HG02763 (cell line): Measurements from ENCODE around the gene LFNG.

ENCODE experiments used
- ATAC-seq: cut with Tn5 transposase; IDR thresholded peaks from one replicate; pipeline ENCODE4 v1.9.1; 2021; ENCODE audit warnings: mild to moderate bottlenecking, moderate library complexity; ENCODE audit not compliant: unreplicated experiment

The LFNG gene

DNA sequence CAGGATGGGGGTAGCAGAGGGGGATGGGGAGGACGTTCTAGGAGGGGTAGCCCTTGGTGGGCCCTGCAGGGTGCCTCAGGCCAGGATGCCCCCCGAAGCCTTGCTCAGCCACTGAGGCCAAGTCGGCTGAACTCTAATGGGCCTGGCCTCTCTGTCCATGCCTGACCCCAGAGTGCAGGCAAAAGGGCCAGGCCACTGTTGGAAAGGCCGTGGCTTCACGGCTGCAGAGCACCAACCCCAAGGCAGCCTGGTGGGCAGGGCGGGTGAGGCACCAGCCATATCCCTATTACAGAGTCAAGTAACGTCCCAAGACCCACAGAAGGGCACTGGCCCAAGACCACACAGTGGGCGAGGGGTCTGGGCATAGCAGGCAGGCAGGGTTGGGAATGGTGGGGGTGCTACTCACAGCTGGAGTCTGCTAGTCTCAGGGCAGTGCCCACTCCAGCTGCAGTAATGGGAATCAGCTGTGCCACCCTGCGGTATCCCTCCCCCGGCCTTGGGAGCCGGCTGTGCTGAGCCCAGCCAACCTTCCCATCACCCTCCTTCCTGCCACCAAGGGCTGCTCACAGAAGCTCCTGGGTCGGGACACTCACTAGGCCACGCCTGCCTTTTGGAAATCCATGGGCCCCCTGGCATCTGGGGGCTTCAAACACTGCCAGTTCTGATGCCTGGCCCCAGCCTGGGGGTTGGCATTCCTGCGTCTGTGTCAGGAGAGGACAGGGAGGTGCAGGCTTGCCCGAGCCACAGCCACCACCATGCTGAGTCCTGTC, 4.0 kb upstream of the LFNG start:
- ATAC-seq: no peak

DNA sequence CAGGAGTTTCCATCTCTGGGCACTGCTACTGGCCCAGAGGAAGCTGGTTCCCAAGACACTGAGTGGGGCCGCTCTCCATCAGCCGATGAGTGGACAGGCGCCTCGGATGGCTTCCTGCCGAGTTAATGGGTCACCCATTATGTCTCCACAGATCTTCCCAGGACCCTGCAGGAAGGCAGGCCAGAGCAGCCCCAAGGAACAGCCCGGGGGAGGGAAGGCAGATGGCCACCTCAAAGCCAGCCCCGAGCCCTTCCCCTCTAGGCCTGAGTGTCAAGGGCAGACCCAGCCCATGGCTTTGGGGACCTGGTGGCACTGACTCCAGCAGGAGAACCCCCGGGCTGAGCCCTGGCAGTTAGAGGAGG, 3.4 kb upstream of the LFNG start:
- no peak for ATAC-seq

DNA sequence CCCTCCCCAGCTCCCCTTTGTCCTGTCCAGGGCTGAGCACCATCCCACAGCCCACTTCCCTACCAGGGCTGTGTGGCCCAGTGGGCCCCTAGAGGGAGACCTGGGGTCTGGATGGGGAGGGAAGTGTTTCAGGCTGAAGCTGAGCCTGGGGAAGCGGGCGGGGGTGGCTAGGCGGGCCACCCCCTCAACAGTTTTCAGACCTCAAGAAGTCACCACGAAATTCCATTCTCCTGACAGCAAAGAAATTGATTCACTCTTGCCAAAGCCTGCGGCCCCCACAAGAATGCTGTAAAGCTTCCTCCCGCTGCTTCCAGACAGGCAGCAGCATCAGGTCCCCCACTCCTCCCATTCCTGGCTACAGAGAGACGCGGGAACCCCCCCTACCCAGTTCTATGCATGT, 2.5 kb upstream of the LFNG start:
- ATAC-seq: no peak

DNA sequence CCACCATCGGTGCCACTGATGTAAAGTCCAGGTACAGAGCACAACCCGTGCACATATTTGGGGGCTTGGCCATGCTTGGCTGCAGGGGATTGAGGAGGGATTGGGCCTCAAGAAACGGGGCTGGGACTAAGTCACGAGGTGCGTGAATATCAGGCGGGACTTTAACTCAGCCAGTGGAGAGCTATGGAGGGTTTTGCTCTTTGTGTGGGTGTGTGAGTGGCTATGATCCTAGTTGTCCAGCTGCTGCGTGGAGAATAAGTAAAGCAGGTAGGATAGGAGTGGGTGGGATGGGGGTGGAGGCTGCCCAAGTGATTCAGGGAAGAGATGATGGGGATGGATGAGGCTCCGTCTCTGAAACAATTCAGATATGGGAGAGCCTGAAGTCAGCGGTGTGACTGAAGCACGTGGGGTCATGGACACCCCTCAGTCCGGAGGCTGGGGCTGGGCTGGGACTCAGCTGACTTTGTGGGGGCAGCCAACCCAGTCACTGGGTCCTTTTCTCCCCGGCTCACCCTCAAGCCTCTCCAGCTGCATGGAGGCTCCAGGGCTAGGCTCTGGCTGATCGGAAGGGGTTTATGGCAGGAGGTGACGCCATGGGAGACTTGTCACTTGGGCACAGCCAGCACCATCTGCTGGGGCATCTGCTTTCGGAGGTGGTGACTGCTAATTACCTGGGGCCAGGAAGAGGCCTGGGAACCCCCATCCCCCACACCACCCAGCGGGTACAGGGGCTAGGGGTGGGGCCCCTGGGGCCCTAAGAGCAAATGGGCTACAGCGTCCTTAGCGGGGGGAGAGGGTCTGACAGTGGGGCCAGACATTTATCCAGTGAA, 1.7 kb upstream of the LFNG start:
- ATAC-seq: no peak

DNA sequence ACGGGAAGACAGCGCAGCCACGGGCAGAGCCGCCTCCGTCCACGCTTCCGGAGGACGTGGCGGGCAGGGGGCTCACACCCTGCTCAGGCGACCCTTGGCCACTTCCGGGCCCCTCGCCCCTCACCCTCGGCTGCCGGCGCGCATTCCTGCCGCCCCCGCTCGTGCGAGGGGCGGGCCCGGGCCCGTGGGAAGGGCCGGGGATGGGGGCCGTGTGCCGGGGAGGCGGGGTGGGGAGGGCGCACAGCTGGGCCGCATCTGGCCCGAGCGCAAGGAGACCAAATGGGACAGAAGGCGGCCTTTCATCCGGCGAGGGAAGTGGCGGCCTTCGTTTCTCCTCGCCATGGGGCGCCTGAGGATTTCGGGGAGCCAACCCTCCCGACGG, 846 bp upstream of the LFNG start:
- ATAC-seq: no peak

DNA sequence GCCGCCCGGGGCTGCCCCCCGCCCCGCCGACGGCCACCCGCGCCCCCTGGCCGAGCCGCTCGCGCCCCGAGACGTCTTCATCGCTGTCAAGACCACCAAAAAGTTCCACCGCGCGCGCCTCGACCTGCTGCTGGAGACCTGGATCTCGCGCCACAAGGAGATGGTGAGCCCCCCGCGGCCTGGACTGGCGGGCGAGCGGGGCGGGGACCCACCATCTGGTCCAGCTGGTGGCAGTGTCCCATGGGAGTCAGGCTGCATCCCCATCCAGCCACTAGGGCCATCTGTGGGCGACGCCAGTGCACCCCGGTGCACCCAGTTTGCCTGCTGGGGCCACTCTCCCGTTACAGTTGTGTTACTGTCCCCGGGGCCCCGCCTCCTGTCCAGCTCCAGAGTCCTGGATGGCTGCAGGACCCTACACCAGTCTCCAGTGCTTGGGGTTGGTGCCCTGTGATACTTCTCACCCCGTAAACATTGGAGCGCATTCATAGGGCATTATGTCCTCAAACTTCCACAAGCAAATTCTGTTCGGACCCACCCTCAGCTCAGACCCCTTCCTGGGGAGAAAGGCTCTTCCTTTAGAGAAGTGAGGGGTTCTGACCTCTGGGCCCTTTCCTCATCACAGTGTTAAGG, 672 bp downstream of the LFNG start:
- no peak for ATAC-seq

DNA sequence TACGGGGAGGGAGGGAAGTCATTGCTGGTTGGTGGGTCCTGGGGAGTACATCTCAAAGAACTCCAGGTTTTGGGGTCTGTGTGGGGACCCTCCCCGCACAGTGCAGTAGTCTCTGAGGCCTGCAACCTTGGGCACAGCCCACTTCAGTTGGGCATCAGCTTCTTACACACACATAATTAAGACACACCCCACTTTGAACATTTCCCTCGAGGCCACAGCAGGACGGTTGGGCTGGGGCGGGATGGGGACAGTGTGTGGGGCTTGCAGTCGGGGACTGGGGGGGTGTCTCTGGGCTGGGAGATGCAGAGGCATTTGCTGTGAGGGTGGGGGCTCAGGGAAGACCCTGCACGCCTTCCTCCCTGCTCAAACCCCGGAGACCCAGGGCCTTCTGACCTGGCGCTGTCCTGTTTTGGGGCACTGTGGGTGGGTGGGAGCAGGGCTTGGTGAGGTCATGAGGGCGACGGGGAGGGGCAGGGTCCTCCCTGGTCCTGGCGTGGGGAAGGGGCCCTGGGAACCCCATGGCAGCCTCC, 1.3 kb downstream of the LFNG start:
- ATAC-seq: no peak

DNA sequence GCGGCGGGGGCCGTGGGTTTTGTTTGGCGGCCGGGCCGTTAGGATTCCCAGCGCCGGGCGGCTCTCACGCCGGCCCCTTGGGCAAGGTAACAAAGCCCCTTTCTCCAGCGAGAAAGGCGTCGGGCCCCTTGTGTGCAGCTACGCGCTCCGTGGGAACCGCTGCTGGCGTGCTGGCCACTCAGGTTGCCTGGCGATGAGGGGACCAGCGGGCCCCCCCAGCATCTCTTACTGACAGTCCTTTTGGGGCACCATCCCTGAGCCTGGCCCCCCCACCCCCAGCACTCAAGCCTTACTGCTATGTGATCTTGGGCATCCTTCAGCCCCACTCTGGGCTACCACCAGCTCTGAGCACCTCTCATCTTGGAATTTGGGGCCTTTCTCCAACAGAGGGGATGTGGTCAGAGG, 1.8 kb downstream of the LFNG start:
- ATAC-seq: no peak

DNA sequence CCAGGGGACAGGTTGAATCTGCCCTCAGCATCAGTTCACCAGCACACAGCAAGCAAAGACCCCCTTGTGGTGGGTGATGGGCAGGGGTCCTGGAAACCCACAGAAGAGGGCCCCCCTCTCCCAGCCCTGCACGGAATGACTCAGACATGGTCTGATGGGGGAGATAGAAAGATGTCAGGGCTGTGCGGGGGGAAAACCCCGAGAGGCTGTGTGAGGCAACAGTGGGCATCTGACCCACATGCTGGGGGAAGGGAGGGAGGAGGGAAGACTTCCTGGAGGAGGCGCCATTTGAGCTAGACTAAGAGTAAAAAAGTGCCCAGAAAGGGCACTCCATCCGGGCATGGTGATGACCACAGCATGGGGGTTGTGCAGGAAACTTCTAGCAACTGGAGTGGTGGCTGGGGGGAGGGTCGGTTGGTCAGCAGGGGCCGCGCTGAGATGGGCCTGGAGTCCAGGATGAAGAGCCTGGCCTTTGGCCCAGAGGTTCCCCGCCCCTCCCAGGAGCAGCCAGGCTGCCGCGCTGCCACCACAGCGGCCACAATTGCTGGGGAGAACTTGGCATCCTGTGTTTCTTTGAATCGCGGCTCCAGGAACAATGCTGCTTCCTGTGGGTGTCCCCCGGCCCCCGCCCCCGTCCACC, 2.5 kb downstream of the LFNG start:
- ATAC-seq: no peak

DNA sequence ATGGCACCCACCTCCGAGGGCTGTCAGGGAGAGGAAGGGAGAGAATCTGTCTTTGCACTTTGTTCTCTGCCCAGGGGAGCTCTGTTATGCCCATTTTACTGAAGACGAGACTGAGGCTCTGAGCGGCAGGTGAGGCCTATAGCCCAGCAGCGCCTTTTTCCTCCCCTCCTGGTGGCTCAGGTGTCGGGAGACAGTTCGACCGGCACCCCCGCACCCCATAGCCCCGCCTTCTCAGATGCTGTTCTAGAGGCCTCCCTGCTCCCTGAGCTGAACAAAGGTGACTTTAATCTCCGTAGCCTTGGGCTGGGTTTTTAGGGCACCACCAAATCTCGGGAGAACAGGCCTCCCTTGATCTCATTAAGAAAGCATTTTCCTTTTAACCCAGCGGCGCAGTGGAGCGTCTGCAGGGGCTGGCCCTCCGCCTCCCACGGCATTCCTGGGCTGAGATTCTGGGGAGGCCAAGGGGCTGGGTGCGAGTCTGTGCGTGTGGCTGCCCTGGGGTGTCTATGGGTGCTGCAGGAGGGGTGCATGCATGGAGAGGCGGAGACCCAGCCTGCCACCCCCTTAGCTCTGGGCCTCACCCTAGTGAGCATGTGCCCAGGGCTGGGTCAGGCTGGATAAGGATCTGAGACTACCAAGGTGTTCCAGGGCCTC, 3.3 kb downstream of the LFNG start:
- no peak for ATAC-seq

DNA sequence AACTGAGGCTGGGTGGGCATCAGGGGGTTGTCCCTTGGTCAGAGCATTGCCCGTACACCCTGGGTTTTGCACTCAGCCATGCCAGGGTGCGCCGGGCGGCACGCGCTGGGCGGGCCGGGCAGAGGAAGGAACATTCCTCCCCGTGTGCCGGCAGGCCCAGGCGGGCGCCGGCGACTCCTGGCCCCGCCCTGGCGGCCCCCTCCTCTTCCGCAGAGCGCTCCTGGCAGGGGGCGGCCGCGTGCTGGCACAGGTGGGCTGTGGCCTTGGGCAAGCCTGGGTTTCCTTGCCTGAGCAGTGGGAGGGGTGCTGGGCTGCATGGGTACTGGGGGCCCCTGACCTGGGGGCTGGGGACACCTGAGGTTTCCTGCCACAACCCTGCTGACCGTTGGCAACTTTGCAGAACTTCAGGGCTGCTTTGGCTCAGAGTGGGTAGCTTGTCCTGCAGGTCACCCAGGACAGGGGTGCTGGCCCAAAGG, 3.9 kb downstream of the LFNG start:
- no peak for ATAC-seq

DNA sequence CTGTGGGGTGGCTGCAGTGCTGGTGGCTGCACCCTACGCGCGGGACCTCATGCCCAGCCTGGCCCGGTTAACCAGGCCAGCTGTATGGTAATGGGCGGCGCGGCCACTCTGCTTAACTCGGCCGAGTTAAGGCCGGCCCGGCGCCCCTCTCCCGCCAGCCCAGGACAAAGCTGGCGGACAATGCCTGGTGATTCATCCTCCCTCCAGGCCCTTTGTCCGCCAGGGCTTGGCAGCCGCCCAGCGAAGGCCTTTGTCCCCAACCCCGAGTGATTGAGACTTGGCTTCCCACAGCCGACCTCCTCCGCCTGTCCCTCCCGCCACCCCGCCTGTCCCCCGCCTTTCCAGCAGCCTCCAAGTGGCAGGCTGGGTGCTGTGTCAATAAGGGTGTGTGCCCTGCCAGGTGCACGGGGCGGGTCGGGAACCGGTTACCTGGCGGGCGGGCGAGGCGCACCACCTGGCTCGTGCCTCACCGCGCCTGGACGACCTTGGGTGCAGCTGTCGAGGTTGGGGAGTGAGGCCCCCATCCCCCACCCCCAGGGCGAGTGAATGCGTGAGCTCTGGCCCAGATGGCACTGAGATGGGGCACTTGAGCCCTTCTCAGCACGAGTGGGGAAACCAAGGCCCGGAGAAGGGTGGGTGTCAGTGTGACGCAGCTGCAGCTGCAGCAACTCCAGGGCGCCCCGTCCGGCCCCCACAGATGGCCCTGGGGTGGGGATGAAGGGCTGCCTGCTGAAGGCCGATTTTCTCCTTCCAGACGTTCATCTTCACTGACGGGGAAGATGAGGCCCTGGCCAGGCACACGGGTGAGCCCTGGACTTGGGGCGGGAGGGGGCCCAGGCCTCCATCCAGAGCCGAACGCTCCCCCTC, 4.6 kb downstream of the LFNG start:
- ATAC-seq: no peak

DNA sequence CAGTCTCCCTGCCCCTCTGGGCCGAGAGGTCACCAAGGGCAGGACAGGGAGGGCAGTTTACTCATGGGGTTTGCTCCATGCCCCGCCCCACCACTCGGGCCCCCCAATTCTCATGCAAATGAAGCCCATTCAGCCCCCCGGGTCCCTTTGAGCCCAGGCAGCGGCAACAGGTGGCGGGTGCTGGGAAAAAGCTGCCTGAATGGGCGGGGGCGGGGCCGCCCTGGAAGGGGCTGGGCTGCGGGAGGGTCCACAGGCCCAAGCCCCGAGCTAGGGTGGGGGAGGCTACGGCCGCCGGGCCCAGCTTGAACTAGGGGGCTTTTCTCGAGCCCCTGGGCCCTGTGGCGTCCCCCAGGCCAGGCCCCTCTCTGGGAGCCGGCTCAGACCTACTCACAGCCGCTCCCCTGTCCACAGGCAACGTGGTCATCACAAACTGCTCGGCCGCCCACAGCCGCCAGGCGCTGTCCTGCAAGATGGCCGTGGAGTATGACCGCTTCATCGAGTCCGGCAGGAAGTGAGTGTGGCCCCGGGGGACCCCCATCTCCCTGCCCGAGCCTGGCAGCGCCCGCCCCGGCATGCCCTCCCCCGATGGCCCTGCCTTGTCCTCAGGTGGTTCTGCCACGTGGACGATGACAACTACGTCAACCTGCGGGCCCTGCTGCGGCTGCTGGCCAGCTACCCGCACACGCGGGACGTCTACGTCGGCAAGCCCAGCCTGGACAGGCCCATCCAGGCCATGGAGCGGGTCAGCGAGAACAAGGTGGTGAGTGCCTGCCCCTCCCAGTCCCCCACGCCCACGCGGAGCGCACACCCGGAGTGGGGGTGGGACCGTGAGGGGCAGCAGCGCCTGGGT, 5.5 kb downstream of the LFNG start:
- ATAC-seq: no peak

DNA sequence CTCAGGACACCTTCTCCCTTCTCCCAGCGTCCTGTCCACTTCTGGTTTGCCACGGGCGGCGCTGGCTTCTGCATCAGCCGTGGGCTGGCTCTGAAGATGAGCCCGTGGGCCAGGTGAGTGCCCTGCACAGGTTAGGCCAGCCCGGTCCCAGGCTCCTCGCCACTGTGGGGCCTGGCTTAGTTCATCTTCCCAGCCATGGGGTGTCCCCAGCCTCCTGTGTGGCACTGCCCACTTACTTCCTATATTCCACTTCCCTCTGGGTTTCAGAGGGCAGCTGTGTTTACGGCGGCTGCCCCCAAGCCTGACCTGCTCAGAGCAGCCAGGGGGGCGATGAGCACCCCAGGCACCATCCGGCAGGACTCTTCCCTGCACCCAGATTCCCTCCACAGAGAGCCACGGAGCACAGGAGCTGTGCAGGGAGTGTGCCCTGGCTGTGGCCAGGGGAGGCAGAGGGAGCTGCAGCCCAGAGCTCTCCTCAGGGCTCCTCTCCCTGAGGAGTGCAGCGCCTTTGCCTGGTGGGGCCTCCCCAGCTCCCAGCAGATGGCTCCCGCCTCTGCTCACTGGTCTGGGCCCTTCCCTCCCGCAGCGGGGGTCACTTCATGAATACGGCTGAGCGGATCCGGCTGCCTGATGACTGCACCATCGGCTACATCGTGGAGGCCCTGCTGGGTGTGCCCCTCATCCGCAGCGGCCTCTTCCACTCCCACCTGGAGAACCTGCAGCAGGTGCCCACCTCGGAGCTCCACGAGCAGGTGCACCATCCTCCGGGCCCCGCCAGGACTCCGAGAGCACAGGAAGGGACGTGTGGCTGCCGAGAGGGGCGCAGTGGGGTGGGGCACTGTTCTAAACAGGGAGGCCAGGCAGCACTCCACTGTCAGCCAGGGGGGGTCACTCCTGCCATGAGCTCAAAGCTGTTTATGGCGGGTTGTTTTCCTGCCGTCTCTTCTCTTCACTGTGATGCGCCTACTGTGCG, 6.4 kb downstream of the LFNG start:
- ATAC-seq: no peak

DNA sequence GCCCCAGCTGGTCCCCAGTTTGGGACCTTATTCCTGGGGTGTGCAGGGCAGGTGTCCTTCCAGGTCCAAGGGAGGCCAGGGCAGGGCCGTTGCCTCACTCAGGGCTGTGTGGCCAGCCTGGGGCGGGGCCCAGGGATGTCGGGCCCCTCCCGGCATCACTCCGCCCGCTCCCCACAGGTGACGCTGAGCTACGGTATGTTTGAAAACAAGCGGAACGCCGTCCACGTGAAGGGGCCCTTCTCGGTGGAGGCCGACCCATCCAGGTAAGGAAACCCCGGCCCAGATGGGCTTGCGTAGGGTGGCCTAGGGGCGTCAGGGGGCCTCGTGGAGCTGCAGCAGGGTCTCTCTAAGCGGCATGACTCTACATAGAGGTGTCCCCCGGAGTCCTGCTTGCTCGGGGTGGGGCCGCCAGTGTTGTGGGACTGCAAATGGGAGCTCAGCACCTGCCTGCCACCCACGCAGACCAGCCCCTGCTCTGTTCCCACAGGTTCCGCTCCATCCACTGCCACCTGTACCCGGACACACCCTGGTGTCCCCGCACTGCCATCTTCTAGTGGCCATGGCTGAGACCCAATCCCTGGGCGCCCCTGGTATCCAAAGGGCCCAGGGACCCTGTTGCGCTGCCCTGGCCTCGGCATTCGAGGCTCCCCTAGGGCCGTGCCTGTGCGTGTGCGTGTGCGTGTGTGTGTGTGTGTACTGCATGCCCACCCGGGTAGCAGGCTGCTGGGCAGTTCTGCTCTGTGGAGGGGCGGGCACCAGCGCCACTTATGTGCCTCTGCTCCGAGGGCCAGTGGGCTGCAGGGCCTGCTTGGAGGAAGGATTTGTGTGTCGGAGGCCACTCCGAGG, 7.3 kb downstream of the LFNG start:
- ATAC-seq: no peak
